ENCODE data around the gene CCDC71L. TPM values are rescaled to one million over a fixed set of nuclear protein-coding genes. Genes with fewer than 3 reads are reported as not detected.

Gene CCDC71L
- total RNA-seq, 1 experiment from 2014 or later = 18.4 TPM

DNA sequence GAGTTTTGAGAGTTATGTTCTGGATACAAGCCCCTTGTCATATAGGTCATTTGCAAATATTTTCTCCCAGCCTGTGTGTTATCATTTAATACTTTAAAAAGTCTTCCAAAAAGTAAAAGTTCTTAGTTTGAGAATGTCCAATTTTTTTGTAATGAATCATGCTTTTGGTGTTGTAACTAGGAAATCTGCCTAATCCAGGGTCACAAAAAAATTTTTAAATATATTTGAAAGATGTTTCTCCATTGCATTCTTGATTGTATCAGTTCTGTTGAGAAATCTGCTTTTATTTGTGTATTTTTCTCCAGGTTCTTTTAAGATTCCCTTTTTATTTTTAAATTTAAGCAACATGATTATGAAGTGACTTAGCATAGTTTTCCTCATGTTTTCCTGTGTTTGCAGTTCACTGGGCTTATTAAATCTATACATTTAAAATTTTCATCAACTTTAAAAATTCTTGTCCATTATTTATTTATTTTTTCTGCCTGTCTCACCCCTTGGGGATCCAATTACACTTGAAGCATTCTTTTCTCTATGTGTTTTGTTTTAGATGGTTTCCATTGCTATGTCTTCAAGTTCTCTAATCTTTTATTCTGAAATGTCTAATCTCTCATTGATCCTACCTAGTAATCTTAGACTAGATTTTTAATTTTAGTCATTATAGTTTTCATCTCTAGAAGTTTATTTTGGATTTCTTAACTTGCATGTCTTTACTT lies 47.0 kb downstream of the CCDC71L start:
- Histone ChIP-seq H3K36me3 (ENCODE audit: insufficient read depth, low read length, poor library complexity, severe bottlenecking) (no peaks in the 10 kb centered on the region), H3K27me3 (replicated peaks; ENCODE audit: insufficient read depth, low read depth, low read length, poor library complexity) (no peaks in the 10 kb centered on the region), H3K9me3 (ENCODE audit: low read depth, low read length, poor library complexity, severe bottlenecking) (no peaks in the 10 kb centered on the region), H3K27ac (ENCODE audit: low read depth, low read length, poor library complexity, severe bottlenecking) (no peak overlapping the region), H3K4me1 (ENCODE audit: insufficient read depth, low read length, poor library complexity, severe bottlenecking) (peaks cover 6% of the 10 kb centered on the region), H3K4me3 (ENCODE audit: low read depth, low read length, poor library complexity, severe bottlenecking) (no peak overlapping the region)
- intact Hi-C loops (cut with micrococcal nuclease; ENCODE audit: unreplicated experiment) = no loop called here
- DNase-seq (ENCODE audit: low spot score) = no peak
- TF ChIP-seq, protein P1, sequence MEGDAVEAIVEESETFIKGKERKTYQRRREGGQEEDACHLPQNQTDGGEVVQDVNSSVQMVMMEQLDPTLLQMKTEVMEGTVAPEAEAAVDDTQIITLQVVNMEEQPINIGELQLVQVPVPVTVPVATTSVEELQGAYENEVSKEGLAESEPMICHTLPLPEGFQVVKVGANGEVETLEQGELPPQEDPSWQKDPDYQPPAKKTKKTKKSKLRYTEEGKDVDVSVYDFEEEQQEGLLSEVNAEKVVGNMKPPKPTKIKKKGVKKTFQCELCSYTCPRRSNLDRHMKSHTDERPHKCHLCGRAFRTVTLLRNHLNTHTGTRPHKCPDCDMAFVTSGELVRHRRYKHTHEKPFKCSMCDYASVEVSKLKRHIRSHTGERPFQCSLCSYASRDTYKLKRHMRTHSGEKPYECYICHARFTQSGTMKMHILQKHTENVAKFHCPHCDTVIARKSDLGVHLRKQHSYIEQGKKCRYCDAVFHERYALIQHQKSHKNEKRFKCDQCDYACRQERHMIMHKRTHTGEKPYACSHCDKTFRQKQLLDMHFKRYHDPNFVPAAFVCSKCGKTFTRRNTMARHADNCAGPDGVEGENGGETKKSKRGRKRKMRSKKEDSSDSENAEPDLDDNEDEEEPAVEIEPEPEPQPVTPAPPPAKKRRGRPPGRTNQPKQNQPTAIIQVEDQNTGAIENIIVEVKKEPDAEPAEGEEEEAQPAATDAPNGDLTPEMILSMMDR (conservative IDR thresholded peaks at IDR 0.05; ENCODE audit: low read depth, low read length) = no peak
- TF ChIP-seq EZH2 (IDR thresholded peaks at IDR 0.05; ENCODE audit: borderline replicate concordance, low read depth, low read length, poor library complexity, severe bottlenecking) = no peak
- ChIA-PET CTCF (no interaction called here), POLR2A (ENCODE audit: low non-redundant PET) (no interaction called here)
- BruUV-seq (replicated peaks) = no TSS peak

DNA sequence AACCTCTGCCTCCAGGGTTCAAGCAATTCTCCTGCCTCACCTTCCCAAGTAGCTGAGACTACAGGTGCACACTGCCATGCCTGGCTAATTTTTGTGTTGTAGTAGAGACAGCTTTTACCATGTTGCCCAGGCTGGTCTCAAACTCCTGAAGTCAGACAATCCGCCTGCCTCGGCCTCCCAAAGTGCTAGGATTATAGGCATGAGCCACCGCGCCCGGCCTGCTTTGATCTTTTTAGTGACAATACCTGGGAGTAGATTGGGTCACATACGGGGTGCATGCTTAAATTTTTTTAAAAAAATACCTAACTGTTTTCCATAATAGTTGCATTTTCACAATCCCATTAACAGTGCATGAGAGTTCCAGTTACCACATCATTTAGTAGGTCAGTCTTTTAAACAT lies 47.7 kb downstream of the CCDC71L start:
- Histone ChIP-seq H3K36me3 (ENCODE audit: insufficient read depth, low read length, poor library complexity, severe bottlenecking) (no peaks in the 10 kb centered on the region), H3K27me3 (replicated peaks; ENCODE audit: insufficient read depth, low read depth, low read length, poor library complexity) (no peaks in the 10 kb centered on the region), H3K4me3 (ENCODE audit: low read depth, low read length, poor library complexity, severe bottlenecking) (no peak overlapping the region), H3K4me1 (ENCODE audit: insufficient read depth, low read length, poor library complexity, severe bottlenecking) (peaks cover 6% of the 10 kb centered on the region), H3K27ac (ENCODE audit: low read depth, low read length, poor library complexity, severe bottlenecking) (no peak overlapping the region), H3K9me3 (ENCODE audit: low read depth, low read length, poor library complexity, severe bottlenecking) (no peaks in the 10 kb centered on the region)
- BruUV-seq (replicated peaks) = no TSS peak
- ChIA-PET CTCF (no interaction called here), POLR2A (ENCODE audit: low non-redundant PET) (no interaction called here)
- DNase-seq (ENCODE audit: low spot score) = no peak
- intact Hi-C loops (cut with micrococcal nuclease; ENCODE audit: unreplicated experiment) = no loop called here
- TF ChIP-seq EZH2 (IDR thresholded peaks at IDR 0.05; ENCODE audit: borderline replicate concordance, low read depth, low read length, poor library complexity, severe bottlenecking) = no peak
- TF ChIP-seq, protein P1 (conservative IDR thresholded peaks at IDR 0.05; ENCODE audit: low read depth, low read length) = no peak

DNA sequence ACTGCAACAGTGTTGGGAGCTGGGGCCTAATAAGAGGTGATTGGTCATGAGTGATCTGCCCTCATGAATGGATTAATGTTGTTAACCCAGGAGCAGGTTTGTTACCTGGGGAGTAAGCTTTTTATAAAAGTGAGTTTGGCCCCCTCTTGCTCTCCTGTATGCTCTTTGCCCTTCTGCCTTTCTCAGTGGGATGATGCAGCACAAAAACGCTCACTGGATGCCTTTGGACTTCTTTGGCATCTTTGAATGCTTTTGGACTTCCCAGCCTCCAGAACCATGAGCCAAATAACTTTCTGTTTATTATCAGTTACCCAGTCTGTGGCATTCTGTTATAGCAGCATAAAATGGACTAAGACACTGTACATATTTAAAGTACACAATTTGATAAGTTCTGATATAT lies 48.5 kb downstream of the CCDC71L start:
- no peak for TF ChIP-seq EZH2 (IDR thresholded peaks at IDR 0.05; ENCODE audit: borderline replicate concordance, low read depth, low read length, poor library complexity, severe bottlenecking)
- TF ChIP-seq, protein P1 (conservative IDR thresholded peaks at IDR 0.05; ENCODE audit: low read depth, low read length) = no peak
- intact Hi-C loops (cut with micrococcal nuclease; ENCODE audit: unreplicated experiment) = no loop called here
- ChIA-PET CTCF (no interaction called here), POLR2A (ENCODE audit: low non-redundant PET) (no interaction called here)
- Histone ChIP-seq H3K4me1 (ENCODE audit: insufficient read depth, low read length, poor library complexity, severe bottlenecking) (peaks cover 4% of the 10 kb centered on the region), H3K36me3 (ENCODE audit: insufficient read depth, low read length, poor library complexity, severe bottlenecking) (no peaks in the 10 kb centered on the region), H3K4me3 (ENCODE audit: low read depth, low read length, poor library complexity, severe bottlenecking) (no peak overlapping the region), H3K27me3 (replicated peaks; ENCODE audit: insufficient read depth, low read depth, low read length, poor library complexity) (no peaks in the 10 kb centered on the region), H3K9me3 (ENCODE audit: low read depth, low read length, poor library complexity, severe bottlenecking) (no peaks in the 10 kb centered on the region), H3K27ac (ENCODE audit: low read depth, low read length, poor library complexity, severe bottlenecking) (no peak overlapping the region)
- no TSS peak for BruUV-seq (replicated peaks)
- no peak for DNase-seq (ENCODE audit: low spot score)

Measured in A673 (cell line).